H1 (cell line): ENCODE data around the gene ALDH1L2. TPM values are rescaled to one million over a fixed set of nuclear protein-coding genes. Genes with fewer than 3 reads are reported as not detected.
A peak's percentile ranks its signal among the peaks of the same experiment; 100 is the strongest.

ENCODE experiments used
- ATF2 ChIP-seq: IDR thresholded peaks from 2 replicates; pipeline ENCODE4 v1.6.1; 2012; ENCODE audit warnings: low read length, inconsistent platforms
- EZH2 ChIP-seq: fragments of 200-600 bp; sonication (generic); IDR thresholded peaks from 2 replicates; pipeline ENCODE4 v1.7.1; 2012; ENCODE audit warnings: low read depth, mild to moderate bottlenecking, moderate library complexity, low read length, inconsistent platforms; ENCODE audit not compliant: severe bottlenecking
- HDAC6 ChIP-seq: IDR thresholded peaks from one replicate; pipeline ENCODE4 v1.7.1; 2012; ENCODE audit warnings: low read depth, mild to moderate bottlenecking, inconsistent platforms, low read length, moderate library complexity
- SP1 ChIP-seq: IDR thresholded peaks from 2 replicates; pipeline ENCODE4 v1.6.1; 2011; ENCODE audit warnings: low read depth, low read length
- SRF ChIP-seq: IDR thresholded peaks from 2 replicates; pipeline ENCODE4 v1.6.1; 2011; ENCODE audit warnings: mild to moderate bottlenecking, low read depth, low read length, moderate library complexity
- polyA plus RNA-seq, 7 experiments: library from polyadenylated mRNA; depleted of rRNA in 3 of 7; stranded (reverse) in 5 of 7; unstranded in 2 of 7; fragments of >200 nt in 5 of 7; fragments of 200-250 nt in 2 of 7; gene quantifications; 1 replicate in 5 of 7; 2 replicates in 1 of 7; 4 replicates in 1 of 7; pipeline versions ENCODE4 v1.2.1 to v1.2.3, GENCODE V29; 2011 to 2013; ENCODE audit warnings: missing spikeins in 2 of 7, mixed read lengths in 2 of 7
- total RNA-seq: library from RNA; stranded (reverse); fragmentation: NEBNext Ultra II Directional; extraction: Animal tissue kit (Norgen Biotek cat#: 25700); gene quantifications from 2 replicates; pipeline ENCODE4 v1.2.1, GENCODE V29; 2021

The ALDH1L2 gene
- total and polyA plus RNA-seq, 2 of the 8 experiments (the other 6 are each of a cell fraction or from before 2014, with no cell fraction given): 3.7 to 7.2 TPM

- no peak for TF ChIP-seq EZH2
- no peak for TF ChIP-seq ATF2
- TF ChIP-seq SP1: no peak
- TF ChIP-seq SRF: 0 out of 2 replicates have a peak, but pooled peaks have one; percentile 14
- TF ChIP-seq HDAC6: no peak
Measured at GRCh38 chr12:105090361-105090760, 6.1 kb upstream of the ALDH1L2 start (continued).
